Effector memory CD4-positive, alpha-beta T cell (primary cell): ENCODE results near the gene HCRTR1.
A peak's percentile ranks its signal among the peaks of the same experiment; 100 is the strongest.

Source experiments
- DNase-seq, 3 donors: peaks; one replicate each; pipeline ENCODE4 v3.0.0-alpha.2; 2020
- H3K27ac ChIP-seq: 2 replicates; pipeline ENCODE4 v1.7.0; 2013; ENCODE audit warnings: mild to moderate bottlenecking, low read length, moderate library complexity; ENCODE audit not compliant: insufficient read depth, poor library complexity, severe bottlenecking
- H3K27me3 ChIP-seq: replicated peaks from 2 replicates; pipeline ENCODE4 v1.7.0; 2013; ENCODE audit warnings: mild to moderate bottlenecking, low read length; ENCODE audit not compliant: insufficient read depth, control insufficient read depth, poor library complexity, severe bottlenecking
- H3K36me3 ChIP-seq: 2 replicates; pipeline ENCODE4 v1.7.0; 2013; ENCODE audit warnings: mild to moderate bottlenecking, low read length, moderate library complexity; ENCODE audit not compliant: control insufficient read depth, insufficient read depth
- H3K4me1 ChIP-seq: 2 replicates; pipeline ENCODE4 v1.7.0; 2013; ENCODE audit warnings: low read length, mild to moderate bottlenecking; ENCODE audit not compliant: control insufficient read depth, insufficient read depth, poor library complexity, severe bottlenecking
- H3K4me3 ChIP-seq: 2 replicates; pipeline ENCODE4 v1.7.0; 2013; ENCODE audit warnings: low read length, low read depth, mild to moderate bottlenecking; ENCODE audit not compliant: insufficient read depth, poor library complexity, severe bottlenecking
- H3K9me3 ChIP-seq: 2 replicates; pipeline ENCODE4 v1.7.0; 2013; ENCODE audit warnings: mild to moderate bottlenecking, low read length, moderate library complexity; ENCODE audit not compliant: control insufficient read depth

HCRTR1 gene

GRCh38 chr1:31588751-31589515 is 28.6 kb upstream of the HCRTR1 start:
- no peaks in the 10 kb centered on the region for H3K36me3 ChIP-seq
- no peak overlapping the region for H3K4me3 ChIP-seq
- no peaks in the 10 kb centered on the region for H3K4me1 ChIP-seq
- H3K27ac ChIP-seq = no peak overlapping the region
- no peaks in the 10 kb centered on the region for H3K9me3 ChIP-seq
- H3K27me3 ChIP-seq = no peaks in the 10 kb centered on the region
- DNase-seq = no peak

GRCh38 chr1:31591425-31592093 is 25.9 kb upstream of the HCRTR1 start:
- no peak for DNase-seq
- H3K27me3 ChIP-seq = no peaks in the 10 kb centered on the region
- H3K4me3 ChIP-seq = no peak overlapping the region
- H3K9me3 ChIP-seq = no peaks in the 10 kb centered on the region
- no peak overlapping the region for H3K27ac ChIP-seq
- no peaks in the 10 kb centered on the region for H3K4me1 ChIP-seq
- H3K36me3 ChIP-seq = no peaks in the 10 kb centered on the region

GRCh38 chr1:31592132-31592531 is 25.4 kb upstream of the HCRTR1 start:
- Histone ChIP-seq H3K9me3 (no peaks in the 10 kb centered on the region), H3K4me1 (no peaks in the 10 kb centered on the region), H3K4me3 (no peak overlapping the region), H3K27ac (no peak overlapping the region), H3K36me3 (no peaks in the 10 kb centered on the region), H3K27me3 (no peaks in the 10 kb centered on the region)
- DNase-seq = no peak

GRCh38 chr1:31593136-31593665 is 24.3 kb upstream of the HCRTR1 start:
- Histone ChIP-seq H3K27me3 (no peaks in the 10 kb centered on the region), H3K4me1 (no peaks in the 10 kb centered on the region)
- no peak for DNase-seq

GRCh38 chr1:31593770-31594632 is 23.5 kb upstream of the HCRTR1 start:
- DNase-seq = peak in 2 of 3 donors; percentile 31
- no peaks in the 10 kb centered on the region for H3K27me3 ChIP-seq

More at GRCh38 chr1:31593136-31593665, 24.3 kb upstream of the HCRTR1 start:
- Histone ChIP-seq H3K36me3 (no peaks in the 10 kb centered on the region), H3K4me3 (no peak overlapping the region), H3K9me3 (no peaks in the 10 kb centered on the region), H3K27ac (no peak overlapping the region)

GRCh38 chr1:31595836-31596736 is 21.4 kb upstream of the HCRTR1 start:
- no peak overlapping the region for H3K4me3 ChIP-seq
- DNase-seq = no peak
- no peaks in the 10 kb centered on the region for H3K36me3 ChIP-seq
- H3K9me3 ChIP-seq = no peaks in the 10 kb centered on the region
- H3K4me1 ChIP-seq = no peaks in the 10 kb centered on the region
- H3K27me3 ChIP-seq = no peaks in the 10 kb centered on the region
- no peak overlapping the region for H3K27ac ChIP-seq

More at GRCh38 chr1:31593770-31594632, 23.5 kb upstream of the HCRTR1 start:
- H3K36me3 ChIP-seq = no peaks in the 10 kb centered on the region
- H3K27ac ChIP-seq = no peak overlapping the region
- no peaks in the 10 kb centered on the region for H3K4me1 ChIP-seq
- H3K9me3 ChIP-seq = no peaks in the 10 kb centered on the region
- no peak overlapping the region for H3K4me3 ChIP-seq

GRCh38 chr1:31596737-31597097 is 20.8 kb upstream of the HCRTR1 start:
- Histone ChIP-seq H3K4me3 (no peak overlapping the region), H3K27me3 (no peaks in the 10 kb centered on the region), H3K9me3 (no peaks in the 10 kb centered on the region), H3K27ac (no peak overlapping the region), H3K4me1 (no peaks in the 10 kb centered on the region), H3K36me3 (no peaks in the 10 kb centered on the region)
- DNase-seq = no peak

GRCh38 chr1:31598980-31599379 is 18.5 kb upstream of the HCRTR1 start:
- Histone ChIP-seq H3K27ac (no peak overlapping the region), H3K9me3 (no peaks in the 10 kb centered on the region), H3K27me3 (no peaks in the 10 kb centered on the region), H3K36me3 (no peaks in the 10 kb centered on the region), H3K4me1 (no peaks in the 10 kb centered on the region), H3K4me3 (no peak overlapping the region)
- DNase-seq = no peak

GRCh38 chr1:31600641-31601040 is 16.8 kb upstream of the HCRTR1 start:
- H3K27me3 ChIP-seq = no peaks in the 10 kb centered on the region

More at GRCh38 chr1:31600641-31601040, 16.8 kb upstream of the HCRTR1 start:
- no peaks in the 10 kb centered on the region for H3K4me1 ChIP-seq
- H3K36me3 ChIP-seq = no peaks in the 10 kb centered on the region
- no peak overlapping the region for H3K27ac ChIP-seq
- H3K9me3 ChIP-seq = no peaks in the 10 kb centered on the region
- DNase-seq = no peak
- H3K4me3 ChIP-seq = no peak overlapping the region
